LNCaP clone FGC (cell line): ENCODE results near the gene CENPU.
"Not testable (repeated sequence)": the region's sequence is repeated elsewhere in the genome, so short reads cannot be mapped to it uniquely, and the experiment has no call there.

Source experiments
- DNase-seq: peaks from one replicate; pipeline ENCODE4 v3.0.0-alpha.2; 2011; ENCODE audit warnings: low read depth
- H3K4me3 ChIP-seq: 2 replicates; pipeline ENCODE4 v1.5.1; 2011; ENCODE audit warnings: mild to moderate bottlenecking, low read depth, low read length, control low read depth
- CTCF ChIP-seq: IDR thresholded peaks from 2 replicates; pipeline ENCODE4 v1.5.1; 2012; ENCODE audit warnings: mild to moderate bottlenecking; ENCODE audit not compliant: control insufficient read depth, insufficient read depth; ENCODE audit errors: extremely low read depth

CENPU gene

GRCh38 chr4:184733654-184734524, at the start of gene CENPU:
CENPU (minus strand) TSS chr4:184734096; CDS start chr4:184734062, 34 bp downstream.
- DNase-seq = peak; percentile 99
- TF ChIP-seq CTCF = no peak

GRCh38 chr4:184782731-184783373, 49.0 kb upstream of the CENPU start:
- DNase-seq = no peak
- TF ChIP-seq CTCF = no peak
- no peak overlapping the region for H3K4me3 ChIP-seq

More at GRCh38 chr4:184733654-184734524, at the start of gene CENPU:
- H3K4me3 ChIP-seq = peak within 1 kb of the TSS; percentile 88

GRCh38 chr4:184779160-184779559, 45.3 kb upstream of the CENPU start:
- DNase-seq, H3K4me3 ChIP-seq: not testable (repeated sequence)

- no peak overlapping the region for H3K4me3 ChIP-seq
- TF ChIP-seq CTCF = no peak
These were observed 44.4 kb upstream of the CENPU start for GRCh38 chr4:184778325-184778724.

GRCh38 chr4:184776821-184777220, 42.9 kb upstream of the CENPU start:
- TF ChIP-seq CTCF = no peak
- DNase-seq = no peak

More at GRCh38 chr4:184778325-184778724, 44.4 kb upstream of the CENPU start:
- no peak for DNase-seq

GRCh38 chr4:184775854-184776555, 42.1 kb upstream of the CENPU start:
- DNase-seq = peak; percentile 52
- no peak for TF ChIP-seq CTCF
- no peak overlapping the region for H3K4me3 ChIP-seq

More at GRCh38 chr4:184776821-184777220, 42.9 kb upstream of the CENPU start:
- H3K4me3 ChIP-seq = no peak overlapping the region

GRCh38 chr4:184774152-184774551, 40.3 kb upstream of the CENPU start:
- TF ChIP-seq CTCF = no peak
- no peak overlapping the region for H3K4me3 ChIP-seq
- no peak for DNase-seq
